ENCODE measurements around the gene MMP14.

DNA sequence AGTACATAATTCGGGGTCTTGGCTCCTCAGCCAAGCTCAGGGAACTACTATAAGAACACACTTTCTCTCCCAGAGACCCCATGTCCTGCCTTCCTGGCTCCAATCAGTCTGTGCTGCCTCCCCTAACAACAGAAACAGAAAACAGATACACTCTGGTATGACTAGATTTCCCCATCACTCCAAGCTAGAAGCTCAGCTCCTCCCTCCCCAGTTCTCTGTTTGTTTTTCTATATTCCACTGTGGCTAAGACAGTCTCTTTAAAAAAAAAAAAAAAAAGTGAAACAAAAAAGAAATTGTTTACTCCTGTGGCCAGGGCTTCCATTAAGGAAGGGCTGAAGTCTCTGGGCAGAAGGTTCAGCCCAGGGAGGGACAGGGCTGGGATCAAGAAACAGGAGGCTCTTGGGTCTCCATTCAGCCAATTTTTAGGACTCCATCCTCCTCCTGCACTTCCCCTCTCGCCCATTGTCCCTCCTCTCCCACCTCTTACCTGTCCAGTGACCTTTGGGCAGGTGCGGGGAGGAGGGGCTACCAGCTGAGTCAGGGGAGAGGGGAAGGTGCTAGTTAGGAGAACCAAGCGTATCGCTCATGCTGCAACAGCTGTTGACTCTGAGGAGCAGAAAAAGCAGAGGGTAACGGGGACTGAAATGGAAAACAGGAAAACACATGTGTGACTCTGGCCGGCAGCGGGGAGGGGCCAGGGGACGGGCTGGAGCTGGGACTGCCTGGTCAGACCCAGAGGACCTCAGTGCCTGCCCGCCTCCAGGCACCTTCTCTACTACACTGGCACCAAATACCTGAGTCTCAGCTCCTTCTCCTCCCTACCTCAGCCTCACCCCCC lies 17.0 kb upstream of the MMP14 start:
- TF ChIP-seq, protein P1, sequence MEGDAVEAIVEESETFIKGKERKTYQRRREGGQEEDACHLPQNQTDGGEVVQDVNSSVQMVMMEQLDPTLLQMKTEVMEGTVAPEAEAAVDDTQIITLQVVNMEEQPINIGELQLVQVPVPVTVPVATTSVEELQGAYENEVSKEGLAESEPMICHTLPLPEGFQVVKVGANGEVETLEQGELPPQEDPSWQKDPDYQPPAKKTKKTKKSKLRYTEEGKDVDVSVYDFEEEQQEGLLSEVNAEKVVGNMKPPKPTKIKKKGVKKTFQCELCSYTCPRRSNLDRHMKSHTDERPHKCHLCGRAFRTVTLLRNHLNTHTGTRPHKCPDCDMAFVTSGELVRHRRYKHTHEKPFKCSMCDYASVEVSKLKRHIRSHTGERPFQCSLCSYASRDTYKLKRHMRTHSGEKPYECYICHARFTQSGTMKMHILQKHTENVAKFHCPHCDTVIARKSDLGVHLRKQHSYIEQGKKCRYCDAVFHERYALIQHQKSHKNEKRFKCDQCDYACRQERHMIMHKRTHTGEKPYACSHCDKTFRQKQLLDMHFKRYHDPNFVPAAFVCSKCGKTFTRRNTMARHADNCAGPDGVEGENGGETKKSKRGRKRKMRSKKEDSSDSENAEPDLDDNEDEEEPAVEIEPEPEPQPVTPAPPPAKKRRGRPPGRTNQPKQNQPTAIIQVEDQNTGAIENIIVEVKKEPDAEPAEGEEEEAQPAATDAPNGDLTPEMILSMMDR (conservative IDR thresholded peaks at IDR 0.05; ENCODE audit: low read length) = no peak
- no peak for TF ChIP-seq EZH2phosphoT487 (IDR thresholded peaks at IDR 0.05; ENCODE audit: borderline replicate concordance, low read depth, low read length)
